Hepatic stellate cell (primary cell): ENCODE data around the gene DCP2.
"Not testable (repeated sequence)": the region's sequence is repeated elsewhere in the genome, so short reads cannot be mapped to it uniquely, and the experiment has no call there.

ENCODE experiments used
- DNase-seq: peaks from one replicate; pipeline ENCODE4 v3.0.0; 2011; ENCODE audit warnings: low spot score

The DCP2 gene

DNA sequence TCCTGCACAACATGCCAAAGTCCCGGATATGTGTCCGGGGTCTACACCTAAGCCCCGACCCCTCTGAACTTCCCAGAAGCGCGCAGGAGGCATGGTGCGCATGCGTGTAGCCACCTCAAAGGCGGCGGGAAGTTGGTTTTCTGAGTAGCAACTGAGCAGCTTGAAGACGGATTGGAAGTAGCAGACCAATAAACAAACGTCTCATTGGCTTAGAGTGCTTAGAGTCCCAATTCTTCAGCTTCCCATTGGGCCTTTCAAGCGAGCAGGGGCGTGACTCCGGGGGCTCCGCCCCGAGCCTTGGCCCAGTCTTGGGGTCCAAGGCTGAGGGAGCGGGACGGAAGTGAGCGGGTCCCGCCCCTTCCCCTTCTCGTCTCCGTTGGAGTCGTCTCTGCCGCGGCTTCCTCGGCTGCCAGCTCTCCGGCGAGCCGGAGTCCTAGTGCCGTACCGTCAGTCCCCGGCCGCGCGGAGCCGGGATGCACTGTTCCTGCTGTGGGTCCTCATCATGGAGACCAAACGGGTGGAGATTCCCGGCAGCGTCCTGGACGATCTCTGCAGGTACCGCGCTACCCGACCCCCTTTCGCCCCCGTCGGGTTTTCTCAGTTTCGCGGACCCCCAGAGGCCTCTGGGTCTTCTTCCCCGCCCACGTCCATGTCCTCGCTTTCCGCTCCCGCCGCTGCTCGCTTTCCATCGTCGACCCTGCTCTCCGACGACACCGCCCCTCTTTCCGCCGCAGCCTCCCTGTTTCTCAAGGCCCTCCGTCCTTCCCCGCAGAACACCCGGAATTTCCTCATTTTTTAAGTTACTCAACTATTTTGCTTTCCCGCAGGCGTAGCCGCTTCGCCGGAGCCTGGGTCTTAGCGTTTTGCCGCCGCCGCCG is at the start of gene DCP2:
DCP2 (plus strand) TSS at position 367 of the 878 bp plus-strand sequence; CDS start at position 503, 136 bp downstream.
- DNase-seq = peak; percentile 98

DNA sequence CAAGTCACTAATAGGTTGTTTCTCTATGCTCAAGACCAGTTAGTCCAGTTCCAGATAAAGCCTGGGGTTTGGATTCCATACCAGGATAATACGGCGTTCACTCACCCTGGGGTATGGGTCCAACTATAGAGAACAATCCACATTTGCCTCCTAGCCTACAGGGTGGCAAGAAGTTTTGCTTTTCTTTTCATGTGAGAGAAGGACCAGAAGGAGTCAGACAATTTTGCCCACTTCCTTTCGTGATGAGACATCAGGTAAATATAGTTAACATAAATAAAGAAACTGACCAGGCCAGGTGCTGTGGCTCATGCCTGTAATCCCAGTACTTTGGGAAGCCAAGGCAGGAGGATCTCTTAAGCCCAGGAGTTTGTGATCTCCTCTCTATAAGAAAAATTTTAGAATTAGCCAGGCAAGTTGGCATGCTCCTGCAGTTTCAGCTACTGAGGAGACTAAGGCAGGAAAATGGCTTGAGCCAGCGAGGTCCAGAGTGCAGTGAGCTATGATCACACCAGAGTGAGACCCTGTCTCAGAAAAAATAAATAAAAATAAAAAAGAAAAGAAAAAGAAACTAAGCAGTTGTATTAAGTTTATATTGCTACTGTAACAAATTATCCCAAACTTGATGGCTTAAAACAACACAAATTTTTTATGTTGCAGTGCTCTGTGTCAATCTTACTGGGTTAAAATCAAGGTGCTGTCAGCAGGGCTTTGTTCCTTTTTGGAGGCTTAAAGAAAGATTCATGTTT is 47.1 kb upstream of the DCP2 start:
- DNase-seq = no peak

DNA sequence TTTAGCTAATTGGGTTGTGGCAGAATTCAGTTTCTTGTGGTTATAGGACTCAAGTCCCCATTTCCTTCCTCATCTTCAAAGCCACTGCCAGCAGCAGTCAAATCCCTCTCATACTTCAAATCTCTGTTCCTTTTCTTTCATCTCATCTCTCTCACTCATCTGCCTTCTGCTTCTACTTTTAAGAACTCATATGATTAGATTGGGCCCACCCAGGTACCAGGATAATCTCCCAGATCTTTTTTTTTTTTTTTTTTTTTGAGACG is 46.6 kb upstream of the DCP2 start:
- DNase-seq = no peak

DNA sequence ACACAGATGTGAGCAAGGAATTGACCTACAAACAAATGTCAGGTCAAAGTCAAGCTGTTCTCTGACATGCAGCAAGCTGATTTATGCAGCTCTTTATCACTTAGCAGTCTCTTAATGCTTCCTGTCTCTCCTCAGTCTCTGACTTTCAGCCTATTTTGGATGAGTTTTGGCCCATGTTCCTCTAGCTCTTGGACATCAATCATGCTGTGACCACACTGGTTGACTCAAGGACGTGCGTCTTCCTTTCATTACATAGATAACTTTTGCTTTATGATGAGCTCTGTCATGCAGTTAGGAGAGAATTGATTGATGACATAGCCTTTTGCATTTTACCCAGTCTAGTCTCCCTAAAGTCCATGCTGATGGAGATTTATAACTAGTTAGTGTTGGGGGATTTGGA is 45.1 kb upstream of the DCP2 start:
- DNase-seq = no peak

DNA sequence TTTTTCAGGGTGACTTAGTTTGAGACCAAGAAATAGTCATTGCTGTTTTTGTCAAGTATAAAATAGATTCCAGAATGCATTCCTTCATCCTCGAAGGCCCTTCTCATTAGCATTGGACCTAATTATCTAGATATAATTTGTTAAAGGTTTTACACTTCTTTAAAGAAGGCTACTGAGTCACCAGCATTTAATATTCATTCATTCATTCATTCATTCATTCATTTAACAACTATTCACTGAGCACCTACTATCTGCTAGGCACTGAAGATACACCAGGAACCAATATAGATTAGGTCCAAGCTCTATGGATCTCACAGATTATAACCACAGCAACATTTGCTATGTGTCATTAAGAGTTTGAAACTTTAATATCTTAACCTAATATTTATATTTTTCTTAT is 43.5 kb upstream of the DCP2 start:
- DNase-seq = no peak

DNA sequence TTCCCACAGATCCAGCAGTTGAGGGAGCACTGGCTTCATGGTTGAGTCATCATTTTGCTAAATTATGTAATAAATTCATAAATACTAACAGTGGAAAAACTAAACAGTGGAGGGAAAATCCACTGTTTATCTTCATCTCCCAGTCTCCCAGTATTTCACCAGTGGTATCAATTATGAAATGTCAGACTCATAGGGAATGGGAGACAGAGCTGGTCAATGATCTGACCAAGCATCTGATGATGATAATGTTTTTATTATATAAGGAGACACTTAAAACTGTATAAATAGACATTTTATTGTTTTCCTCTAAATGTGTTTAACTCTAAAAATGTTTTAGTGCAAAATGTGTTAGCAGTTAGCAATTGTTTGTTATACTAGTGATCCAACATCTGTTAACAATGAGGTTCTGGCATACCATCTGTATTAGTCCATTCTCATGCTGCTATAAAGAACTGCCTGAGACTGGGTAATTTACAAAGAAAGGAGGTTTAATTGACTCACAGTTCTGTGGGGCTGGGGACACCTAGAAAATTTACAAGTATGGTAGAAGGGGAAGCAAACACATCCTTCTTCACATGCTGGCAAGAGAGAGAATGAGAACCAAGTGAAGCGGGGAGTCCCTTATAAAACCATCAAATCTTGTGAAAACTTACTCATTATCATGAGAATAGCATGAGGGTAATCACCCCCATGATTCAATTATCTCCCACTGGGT is 42.8 kb upstream of the DCP2 start:
- DNase-seq = peak; percentile 49

DNA sequence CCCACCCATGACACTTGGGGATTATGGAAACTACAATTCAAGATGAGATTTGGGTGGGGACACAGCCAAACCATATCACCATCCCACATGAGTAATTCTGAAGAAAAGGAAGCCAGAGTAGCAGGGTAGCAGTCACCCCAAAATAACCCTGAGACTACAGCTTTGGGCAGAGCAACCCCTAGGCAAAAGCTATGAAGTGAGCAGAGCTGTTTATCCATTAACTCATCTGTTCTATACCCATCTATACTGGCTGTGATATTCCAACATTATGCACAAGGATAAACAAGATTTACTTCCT is 42.3 kb upstream of the DCP2 start:
- DNase-seq = no peak

DNA sequence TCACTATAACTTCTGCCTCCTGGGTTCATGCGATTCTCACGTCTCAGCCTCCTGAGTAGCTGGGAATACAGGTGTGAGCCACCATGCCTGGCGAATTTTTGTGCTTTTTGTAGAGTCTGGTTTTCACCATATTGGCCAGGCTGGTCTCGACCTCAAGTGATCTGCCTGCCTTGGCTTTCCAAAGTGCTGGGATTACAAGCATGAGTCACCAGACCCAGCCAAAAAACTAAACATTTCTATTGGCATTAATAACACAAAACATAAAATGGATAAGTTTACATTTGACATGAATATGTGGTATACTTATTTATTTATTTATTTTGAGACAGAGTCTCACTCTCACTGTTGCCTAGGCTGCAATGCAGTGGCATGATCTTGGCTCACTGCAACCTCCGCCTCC is 40.9 kb upstream of the DCP2 start:
- DNase-seq = no peak

DNA sequence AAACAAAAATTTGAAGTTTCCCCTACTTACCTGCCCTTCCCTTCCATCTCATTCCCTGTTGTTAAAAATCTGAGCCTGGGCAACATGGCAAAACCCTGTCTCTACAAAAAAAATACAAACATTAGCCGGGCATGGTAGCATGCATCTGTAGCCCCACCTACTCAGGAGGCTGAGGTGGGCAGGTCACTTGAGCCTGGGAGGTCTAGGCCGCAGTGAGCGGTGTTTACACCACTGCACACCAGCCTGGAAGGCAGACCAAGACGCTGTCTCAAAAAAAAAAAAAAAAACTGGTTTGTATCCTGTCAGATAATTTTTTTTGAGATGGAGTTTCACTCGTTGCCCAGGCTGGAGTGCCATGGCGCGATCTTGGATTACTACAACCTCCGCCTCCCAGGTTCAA is 38.3 kb upstream of the DCP2 start:
- DNase-seq = no peak

DNA sequence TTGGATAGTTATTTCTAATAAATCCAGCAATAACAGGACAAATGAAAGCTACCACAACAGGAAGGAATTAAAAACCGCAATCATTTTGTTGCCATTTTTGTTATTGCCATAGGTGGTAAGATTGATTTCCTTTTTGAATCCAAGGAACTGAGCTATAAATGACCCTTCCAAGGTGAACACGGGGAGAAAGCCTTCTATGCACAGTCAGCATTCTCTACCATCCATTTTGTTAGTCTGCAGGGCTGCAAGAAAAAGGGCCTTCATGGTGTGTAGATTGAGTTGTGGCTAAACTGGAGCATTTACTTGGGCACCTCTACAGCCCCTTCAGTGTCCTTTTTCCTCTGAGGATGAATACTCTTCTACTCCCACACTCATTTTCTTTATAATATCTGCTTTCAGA is 35.9 kb upstream of the DCP2 start:
- no peak for DNase-seq

DNA sequence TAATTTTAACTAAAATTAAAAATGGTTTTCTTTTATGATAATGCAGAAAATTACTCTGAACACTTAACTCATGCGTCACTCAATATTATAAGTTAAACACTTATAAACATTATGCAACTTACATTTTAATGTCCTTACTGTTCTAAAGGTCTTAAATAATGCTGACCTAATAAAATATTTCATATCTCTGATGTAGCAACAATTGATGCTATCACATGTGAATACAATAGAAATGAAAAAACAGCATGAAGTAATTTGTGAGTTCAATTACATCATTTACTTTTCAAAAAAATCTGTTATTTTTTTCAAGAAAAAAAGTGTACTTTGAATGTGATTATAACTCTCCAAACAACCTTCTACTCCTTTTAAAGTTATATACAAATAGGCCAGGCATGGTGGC is 28.1 kb upstream of the DCP2 start:
- DNase-seq = no peak

DNA sequence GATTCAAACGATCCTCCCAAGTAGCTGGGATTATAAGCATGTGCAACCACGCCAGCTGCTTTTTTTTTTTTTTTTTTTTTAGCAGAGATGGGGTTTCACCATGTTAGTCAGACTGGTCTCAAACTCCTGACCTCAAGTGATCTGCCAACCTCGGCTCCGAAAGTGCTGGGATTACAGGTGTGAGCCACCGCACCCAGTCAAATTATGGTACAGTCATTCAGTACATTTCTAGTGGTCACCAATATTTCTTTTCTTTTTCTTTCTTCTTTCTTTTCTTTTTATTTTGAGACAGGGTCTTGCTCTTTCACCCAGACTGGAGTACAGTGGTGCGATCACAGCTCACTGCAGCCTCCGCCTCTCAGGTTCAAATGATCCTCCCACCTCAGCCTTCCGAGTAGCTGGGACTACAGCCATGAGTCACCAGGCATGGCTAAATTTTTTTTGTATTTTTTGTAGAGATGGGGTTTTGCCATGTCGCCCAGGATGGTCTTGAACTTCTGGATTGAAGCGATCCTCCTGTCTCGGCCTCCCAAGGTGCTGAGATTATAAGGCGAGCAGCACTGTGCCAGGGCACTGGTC is 25.4 kb upstream of the DCP2 start:
- no peak for DNase-seq

DNA sequence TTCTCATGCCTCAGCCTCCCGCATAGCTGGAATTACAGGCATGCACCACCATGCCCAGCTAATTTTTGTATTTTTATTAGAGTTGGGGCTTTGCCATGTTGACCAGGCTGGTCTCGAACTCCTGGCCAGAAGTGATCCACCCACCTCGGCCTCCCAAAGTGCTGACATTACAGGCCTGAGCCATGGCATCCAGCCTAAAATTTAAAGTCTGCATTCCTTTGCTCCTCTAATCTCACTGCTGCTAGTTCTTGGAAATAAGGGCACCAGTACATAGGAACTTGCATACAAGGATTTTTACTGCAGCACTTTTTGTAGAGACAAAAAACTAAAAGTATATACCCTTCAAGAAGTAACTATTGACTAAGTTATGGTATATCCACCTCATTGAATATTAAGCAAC is 20.0 kb upstream of the DCP2 start:
- no peak for DNase-seq

DNA sequence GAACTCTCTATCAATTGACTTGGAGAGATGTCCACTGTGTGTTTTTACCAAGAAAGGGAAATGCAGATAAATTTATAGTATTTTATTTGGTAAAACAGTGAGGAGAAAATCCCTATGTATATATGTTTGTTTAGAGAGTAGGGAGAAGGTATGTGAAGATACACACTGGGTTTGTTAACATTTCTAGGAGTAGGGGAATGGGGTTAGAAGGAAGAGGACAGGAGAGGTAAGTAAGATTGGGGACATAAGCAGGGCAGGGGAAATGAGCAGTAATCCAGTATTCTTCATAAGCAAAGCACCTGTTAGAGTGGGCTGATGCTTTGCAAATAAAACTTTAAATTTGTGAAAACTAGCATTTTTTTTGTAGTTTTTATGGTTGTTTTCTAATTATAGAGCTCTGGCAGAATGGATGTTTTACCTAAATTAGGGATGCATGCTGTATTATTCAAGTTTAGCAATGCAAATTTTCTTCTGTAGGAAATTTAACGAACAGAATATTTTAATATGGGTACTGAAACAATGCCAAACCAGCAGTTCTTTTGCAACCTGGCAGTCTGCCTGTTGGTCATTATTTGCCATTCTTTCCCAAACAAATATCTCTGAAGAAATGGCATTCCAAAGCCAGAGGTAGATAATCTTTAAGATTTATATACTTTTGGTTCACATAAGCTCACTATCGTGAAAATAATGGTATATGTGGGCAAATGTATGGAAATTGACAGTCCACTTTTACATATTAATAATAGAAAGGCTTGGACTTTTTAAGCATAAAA is 19.4 kb upstream of the DCP2 start:
- no peak for DNase-seq

DNA sequence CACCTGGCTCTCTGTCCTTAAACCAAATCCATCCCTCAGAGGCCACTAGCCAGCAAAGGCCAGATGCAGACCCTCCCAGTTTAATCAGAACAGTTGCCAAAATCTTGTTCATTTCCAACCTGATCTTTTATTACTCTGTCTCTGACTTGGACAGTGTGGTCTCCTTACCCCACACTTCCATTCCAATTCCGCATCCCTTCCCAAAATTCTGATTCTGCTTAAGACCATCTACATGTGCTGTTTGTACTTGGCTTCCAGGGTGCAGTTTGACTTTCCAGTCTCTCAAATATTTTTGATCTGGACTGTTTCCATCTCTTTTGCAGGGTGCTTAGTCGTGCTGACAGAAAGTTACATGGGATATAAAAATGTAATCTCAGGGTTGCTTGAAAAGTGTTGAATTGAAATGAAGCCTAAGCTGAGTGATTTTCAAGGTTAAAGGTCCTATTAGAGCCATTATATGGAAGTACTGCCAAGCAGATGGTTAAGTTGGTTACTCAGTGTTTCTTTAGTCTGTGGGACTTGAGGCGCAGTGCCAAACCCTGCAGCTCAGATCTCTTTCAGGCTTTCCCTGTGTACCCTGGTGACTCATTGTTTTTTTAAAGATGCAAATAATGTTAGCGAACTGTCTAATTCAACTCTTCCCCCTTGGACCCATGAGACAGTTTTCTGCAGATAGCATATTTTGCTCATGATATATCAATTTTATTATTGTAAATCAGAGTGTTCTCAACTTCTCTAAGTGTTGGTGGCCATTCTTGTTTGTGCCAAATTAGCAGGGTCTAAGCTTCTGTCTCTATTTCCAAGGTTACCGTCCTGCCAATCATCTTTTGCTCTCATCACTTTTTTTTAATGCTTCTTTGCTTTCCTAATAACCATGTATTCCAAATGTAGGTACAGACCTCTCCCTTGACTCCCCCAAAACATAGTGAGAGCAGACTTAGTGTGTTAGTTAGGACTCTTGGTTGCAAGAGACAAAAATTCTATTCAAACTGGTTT is 18.2 kb upstream of the DCP2 start:
- DNase-seq = peak; percentile 84

DNA sequence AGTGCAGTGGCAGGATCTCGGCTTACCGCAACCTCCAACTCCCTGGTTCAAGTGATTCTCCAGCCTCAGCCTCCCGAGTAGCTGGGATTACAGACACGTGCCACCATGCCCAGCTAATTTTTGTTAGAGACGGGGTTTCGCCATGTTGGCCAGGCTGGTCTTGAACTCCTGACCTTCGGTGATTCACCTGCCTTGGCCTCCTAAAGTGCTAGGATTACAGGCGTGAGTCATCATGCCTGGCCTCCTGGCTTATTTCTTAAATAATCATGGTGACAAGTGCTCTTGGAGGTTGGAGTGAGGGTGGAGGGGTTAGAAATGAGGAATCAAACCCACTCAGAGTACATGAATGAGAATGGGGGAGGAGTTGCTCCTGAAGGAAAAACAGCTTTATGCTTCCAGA is 16.7 kb upstream of the DCP2 start:
- DNase-seq = peak; percentile 23

DNA sequence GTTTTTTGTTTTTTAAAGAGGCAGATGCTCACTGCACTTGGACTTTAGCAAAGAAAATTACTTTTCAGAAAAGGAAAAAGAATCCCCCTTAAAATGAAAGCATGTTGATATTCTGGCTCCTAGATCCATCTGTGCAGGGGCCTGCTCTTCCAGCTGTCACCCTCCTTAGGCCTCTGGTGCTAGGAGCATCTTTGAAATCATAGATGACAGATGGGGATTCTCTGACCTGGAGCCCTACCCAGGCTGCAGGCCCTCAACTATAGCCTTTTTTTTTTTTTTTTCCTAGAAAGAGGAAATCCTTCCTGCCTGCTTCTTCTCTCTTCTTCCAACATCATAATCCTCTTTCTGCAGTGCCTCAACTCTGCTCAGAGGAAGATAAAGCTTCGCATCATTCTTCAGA is 16.3 kb upstream of the DCP2 start:
- DNase-seq = no peak

DNA sequence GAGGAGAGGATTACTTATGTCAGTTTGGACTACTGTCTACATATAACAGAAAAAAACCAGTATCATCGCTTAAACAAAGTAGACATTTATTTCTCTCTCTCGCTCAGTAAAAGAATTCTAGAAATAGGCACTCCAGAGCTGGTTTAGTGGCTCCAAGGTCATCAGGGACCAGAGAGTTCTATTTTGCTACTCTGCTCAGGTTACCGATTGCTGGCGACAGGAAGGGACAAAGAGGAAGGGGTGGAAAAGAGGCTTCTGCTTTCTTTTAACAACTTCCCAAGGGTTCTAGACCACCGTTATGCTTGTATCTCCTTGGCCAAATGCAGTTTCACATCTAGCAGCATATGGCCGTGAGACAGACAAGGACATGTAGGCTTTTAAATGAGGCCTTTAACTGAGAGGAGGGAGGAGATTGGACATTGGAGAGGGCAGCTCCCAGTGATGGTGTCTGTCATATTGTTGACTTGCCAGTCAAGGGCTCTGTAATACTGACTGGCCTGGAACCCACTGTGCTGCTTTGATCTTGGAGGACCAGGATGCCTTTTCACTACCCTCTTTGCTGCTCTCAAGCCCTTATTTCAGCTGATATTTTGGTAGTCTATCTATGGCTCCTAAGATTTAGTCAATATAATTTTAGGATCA is 15.6 kb upstream of the DCP2 start:
- no peak for DNase-seq

DNA sequence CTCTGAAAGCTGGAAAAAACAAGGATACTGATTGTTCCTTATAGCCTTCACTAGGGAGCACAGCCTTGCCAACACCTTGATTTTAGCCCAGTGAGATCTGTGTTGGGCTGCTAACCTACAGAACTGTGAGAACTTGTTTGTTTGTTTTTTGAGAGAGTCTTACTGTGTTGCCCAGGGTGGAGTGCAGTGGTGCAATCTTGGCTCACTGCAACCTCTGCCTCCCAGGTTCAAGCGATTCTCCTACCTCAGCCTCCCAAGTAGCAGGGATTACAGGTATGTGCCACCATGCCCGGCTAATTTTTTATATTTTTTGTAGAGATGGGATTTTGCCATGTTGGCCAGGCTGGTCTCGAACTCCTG is 13.2 kb upstream of the DCP2 start:
- not testable (repeated sequence) for DNase-seq

DNA sequence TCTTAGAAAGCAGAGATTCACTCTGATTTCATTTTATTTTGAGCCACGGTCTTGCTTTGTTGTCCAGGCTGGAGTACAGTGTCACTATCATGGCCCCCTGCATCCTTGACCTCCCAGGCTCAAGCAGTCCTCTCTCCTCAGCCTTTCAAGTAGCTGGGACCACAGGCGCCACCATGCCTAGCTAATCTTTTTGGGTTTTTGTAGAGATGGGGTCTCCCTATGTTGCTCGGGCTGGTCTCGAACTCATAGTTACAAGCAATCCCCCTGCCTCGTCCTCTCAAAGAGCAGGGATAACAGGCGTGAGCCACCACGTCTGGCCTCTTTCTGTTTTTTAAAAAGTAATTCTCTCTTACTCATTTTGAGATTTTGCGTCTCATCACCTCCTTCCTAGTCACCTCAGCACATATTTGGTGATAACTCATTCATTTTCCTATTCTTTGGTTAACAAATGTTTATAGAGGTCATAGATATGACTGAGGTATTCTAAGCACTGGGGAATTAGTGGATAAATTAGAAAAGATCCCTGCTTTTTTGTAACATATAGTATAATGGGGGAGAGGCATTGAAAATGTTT is 10.8 kb upstream of the DCP2 start:
- no peak for DNase-seq
